Measurements from ENCODE around the gene NCS1.

The NCS1 gene

DNA sequence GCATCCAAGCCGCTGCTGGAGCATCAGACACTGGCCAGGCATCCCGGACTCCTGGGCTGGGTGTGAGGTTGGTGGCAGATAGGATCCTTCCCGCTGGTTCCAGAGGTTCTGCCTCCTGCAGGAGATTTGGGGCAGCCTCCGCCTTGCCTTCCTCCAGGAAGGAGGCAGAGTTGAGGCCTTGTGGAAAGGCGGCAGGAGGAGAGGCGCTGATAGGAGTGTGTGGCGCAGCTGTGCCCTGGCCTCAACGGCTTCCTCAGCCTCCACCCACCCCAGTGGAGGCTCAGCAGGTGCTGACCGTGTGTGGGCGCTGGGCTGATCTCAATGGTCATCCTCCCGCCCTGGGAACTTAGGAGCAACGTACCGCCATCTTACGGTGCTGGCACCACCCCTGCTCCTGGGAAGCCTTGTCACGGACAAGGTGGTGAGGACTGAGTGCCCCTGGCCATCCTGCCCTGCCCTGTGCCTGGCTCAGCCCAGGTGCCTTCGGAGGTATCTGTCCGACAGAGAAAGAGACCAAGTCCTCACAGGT is 10.2 kb downstream of the NCS1 start:
- H4K20me1 ChIP-seq (ENCODE audit: insufficient read depth, low read length, poor library complexity, severe bottlenecking): no peaks in the 10 kb centered on the region
- no peaks in the 10 kb centered on the region for H3K4me1 ChIP-seq (ENCODE audit: insufficient read depth, low read length, poor library complexity, severe bottlenecking)
- no peak overlapping the region for H3K4me2 ChIP-seq (ENCODE audit: low read depth, low read length, poor library complexity, severe bottlenecking)
- no peak for TF ChIP-seq EZH2phosphoT487 (IDR thresholded peaks at IDR 0.05; ENCODE audit: borderline replicate concordance)
- TF ChIP-seq, protein P1, sequence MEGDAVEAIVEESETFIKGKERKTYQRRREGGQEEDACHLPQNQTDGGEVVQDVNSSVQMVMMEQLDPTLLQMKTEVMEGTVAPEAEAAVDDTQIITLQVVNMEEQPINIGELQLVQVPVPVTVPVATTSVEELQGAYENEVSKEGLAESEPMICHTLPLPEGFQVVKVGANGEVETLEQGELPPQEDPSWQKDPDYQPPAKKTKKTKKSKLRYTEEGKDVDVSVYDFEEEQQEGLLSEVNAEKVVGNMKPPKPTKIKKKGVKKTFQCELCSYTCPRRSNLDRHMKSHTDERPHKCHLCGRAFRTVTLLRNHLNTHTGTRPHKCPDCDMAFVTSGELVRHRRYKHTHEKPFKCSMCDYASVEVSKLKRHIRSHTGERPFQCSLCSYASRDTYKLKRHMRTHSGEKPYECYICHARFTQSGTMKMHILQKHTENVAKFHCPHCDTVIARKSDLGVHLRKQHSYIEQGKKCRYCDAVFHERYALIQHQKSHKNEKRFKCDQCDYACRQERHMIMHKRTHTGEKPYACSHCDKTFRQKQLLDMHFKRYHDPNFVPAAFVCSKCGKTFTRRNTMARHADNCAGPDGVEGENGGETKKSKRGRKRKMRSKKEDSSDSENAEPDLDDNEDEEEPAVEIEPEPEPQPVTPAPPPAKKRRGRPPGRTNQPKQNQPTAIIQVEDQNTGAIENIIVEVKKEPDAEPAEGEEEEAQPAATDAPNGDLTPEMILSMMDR (conservative IDR thresholded peaks at IDR 0.05; ENCODE audit: low read length): no peak
- H3K27me3 ChIP-seq (ENCODE audit: insufficient read depth, low read length, poor library complexity, severe bottlenecking): no peaks in the 10 kb centered on the region
- no peak overlapping the region for H3K9ac ChIP-seq (ENCODE audit: low read depth, low read length, poor library complexity, severe bottlenecking)
- H2AFZ ChIP-seq (ENCODE audit: low read length): no peak overlapping the region
- H3F3A ChIP-seq (ENCODE audit: low read depth): no peaks in the 10 kb centered on the region
- H3K9me2 ChIP-seq (replicated peaks; ENCODE audit: low read depth, low read length): no peaks in the 10 kb centered on the region
- no peaks in the 10 kb centered on the region for H3K36me3 ChIP-seq (ENCODE audit: insufficient read depth, low read length)
- no peaks in the 10 kb centered on the region for H3K79me2 ChIP-seq (ENCODE audit: insufficient read depth, low read length)
- H3K9me3 ChIP-seq (ENCODE audit: insufficient read depth, low read depth, low read length): no peaks in the 10 kb centered on the region
- H3K4me3 ChIP-seq (ENCODE audit: low read length, poor library complexity, severe bottlenecking): no peak overlapping the region

DNA sequence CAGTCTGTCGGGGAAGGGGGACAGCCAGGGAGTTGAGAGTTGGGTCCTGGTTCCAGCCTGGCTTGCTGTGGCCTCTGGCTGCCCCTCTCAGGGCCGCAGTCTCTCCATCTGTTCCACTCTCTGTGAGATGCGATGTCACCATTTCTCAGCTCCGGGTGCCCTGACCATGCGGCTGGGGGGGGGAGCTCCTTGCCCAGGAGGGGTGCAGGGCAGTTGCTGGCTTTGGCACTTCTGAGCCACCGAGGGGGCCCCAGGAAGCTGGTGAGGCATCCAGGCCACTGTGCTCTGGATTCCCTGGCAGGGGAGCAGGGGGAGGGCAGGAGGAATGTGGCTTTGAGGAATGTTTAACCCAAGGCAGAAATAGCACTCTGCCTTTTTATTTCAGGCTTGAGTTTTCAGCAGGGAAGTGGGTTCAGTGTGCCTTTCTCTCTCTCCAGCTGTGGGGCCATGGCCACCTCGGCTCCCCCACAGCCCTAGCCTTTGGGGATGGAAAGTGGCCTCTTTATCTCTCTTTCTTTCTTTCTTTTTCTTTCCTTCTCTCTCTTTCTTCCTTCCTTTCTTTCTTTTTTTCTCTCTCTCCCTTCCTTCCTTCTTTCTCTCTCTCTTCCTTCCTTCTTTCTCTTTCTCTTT is 11.0 kb downstream of the NCS1 start:
- Histone ChIP-seq H2AFZ (ENCODE audit: low read length) (no peak overlapping the region), H3K4me1 (ENCODE audit: insufficient read depth, low read length, poor library complexity, severe bottlenecking) (no peaks in the 10 kb centered on the region), H3K27me3 (ENCODE audit: insufficient read depth, low read length, poor library complexity, severe bottlenecking) (no peaks in the 10 kb centered on the region), H3K9me3 (ENCODE audit: insufficient read depth, low read depth, low read length) (no peaks in the 10 kb centered on the region), H3K9me2 (replicated peaks; ENCODE audit: low read depth, low read length) (no peaks in the 10 kb centered on the region), H3F3A (ENCODE audit: low read depth) (no peaks in the 10 kb centered on the region), H4K20me1 (ENCODE audit: insufficient read depth, low read length, poor library complexity, severe bottlenecking) (no peaks in the 10 kb centered on the region), H3K9ac (ENCODE audit: low read depth, low read length, poor library complexity, severe bottlenecking) (no peak overlapping the region), H3K79me2 (ENCODE audit: insufficient read depth, low read length) (no peaks in the 10 kb centered on the region), H3K4me2 (ENCODE audit: low read depth, low read length, poor library complexity, severe bottlenecking) (no peak overlapping the region), H3K36me3 (ENCODE audit: insufficient read depth, low read length) (no peaks in the 10 kb centered on the region), H3K4me3 (ENCODE audit: low read length, poor library complexity, severe bottlenecking) (no peak overlapping the region)
- no peak for TF ChIP-seq EZH2phosphoT487 (IDR thresholded peaks at IDR 0.05; ENCODE audit: borderline replicate concordance)
- TF ChIP-seq, protein P1 (conservative IDR thresholded peaks at IDR 0.05; ENCODE audit: low read length): no peak

DNA sequence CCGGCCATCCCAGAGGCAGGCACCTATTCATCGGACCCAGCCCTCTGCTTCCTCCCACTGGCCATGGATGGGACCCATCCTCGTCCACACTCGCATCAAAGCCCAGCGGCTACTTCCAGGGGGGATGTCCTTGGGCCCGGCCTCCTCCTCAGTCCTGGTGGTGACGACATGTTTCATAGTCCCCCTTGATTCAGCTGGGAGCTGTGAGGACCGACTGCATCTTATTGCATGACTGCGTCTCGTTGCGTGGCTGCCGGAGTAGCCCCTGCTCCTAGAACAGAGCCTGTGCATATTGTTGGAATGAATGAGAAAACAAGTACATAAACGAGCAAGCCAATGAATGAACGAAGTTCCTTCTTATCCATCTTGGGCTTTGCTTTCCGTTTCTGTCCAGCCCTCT is 12.8 kb downstream of the NCS1 start:
- TF ChIP-seq, protein P1 (conservative IDR thresholded peaks at IDR 0.05; ENCODE audit: low read length): no peak
- no peak for TF ChIP-seq EZH2phosphoT487 (IDR thresholded peaks at IDR 0.05; ENCODE audit: borderline replicate concordance)
- Histone ChIP-seq H3K36me3 (ENCODE audit: insufficient read depth, low read length) (no peaks in the 10 kb centered on the region), H3K9me2 (replicated peaks; ENCODE audit: low read depth, low read length) (no peaks in the 10 kb centered on the region), H3K27me3 (ENCODE audit: insufficient read depth, low read length, poor library complexity, severe bottlenecking) (no peaks in the 10 kb centered on the region), H2AFZ (ENCODE audit: low read length) (no peak overlapping the region), H3K4me2 (ENCODE audit: low read depth, low read length, poor library complexity, severe bottlenecking) (no peak overlapping the region), H3K9ac (ENCODE audit: low read depth, low read length, poor library complexity, severe bottlenecking) (no peak overlapping the region), H3K4me1 (ENCODE audit: insufficient read depth, low read length, poor library complexity, severe bottlenecking) (no peaks in the 10 kb centered on the region), H3K79me2 (ENCODE audit: insufficient read depth, low read length) (no peaks in the 10 kb centered on the region), H3K9me3 (ENCODE audit: insufficient read depth, low read depth, low read length) (no peaks in the 10 kb centered on the region), H3K4me3 (ENCODE audit: low read length, poor library complexity, severe bottlenecking) (no peak overlapping the region), H3F3A (ENCODE audit: low read depth) (no peaks in the 10 kb centered on the region), H4K20me1 (ENCODE audit: insufficient read depth, low read length, poor library complexity, severe bottlenecking) (no peaks in the 10 kb centered on the region)

Measured in Loucy (cell line).